HG03103 (cell line): ENCODE measurements around the gene CORO2A.

Experiments
- ATAC-seq: cut with Tn5 transposase; IDR thresholded peaks from one replicate; pipeline ENCODE4 v1.9.1; 2021; ENCODE audit warnings: low read depth; ENCODE audit not compliant: unreplicated experiment

CORO2A gene, protein sequence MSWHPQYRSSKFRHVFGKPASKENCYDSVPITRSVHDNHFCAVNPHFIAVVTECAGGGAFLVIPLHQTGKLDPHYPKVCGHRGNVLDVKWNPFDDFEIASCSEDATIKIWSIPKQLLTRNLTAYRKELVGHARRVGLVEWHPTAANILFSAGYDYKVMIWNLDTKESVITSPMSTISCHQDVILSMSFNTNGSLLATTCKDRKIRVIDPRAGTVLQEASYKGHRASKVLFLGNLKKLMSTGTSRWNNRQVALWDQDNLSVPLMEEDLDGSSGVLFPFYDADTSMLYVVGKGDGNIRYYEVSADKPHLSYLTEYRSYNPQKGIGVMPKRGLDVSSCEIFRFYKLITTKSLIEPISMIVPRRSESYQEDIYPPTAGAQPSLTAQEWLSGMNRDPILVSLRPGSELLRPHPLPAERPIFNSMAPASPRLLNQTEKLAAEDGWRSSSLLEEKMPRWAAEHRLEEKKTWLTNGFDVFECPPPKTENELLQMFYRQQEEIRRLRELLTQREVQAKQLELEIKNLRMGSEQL

DNA sequence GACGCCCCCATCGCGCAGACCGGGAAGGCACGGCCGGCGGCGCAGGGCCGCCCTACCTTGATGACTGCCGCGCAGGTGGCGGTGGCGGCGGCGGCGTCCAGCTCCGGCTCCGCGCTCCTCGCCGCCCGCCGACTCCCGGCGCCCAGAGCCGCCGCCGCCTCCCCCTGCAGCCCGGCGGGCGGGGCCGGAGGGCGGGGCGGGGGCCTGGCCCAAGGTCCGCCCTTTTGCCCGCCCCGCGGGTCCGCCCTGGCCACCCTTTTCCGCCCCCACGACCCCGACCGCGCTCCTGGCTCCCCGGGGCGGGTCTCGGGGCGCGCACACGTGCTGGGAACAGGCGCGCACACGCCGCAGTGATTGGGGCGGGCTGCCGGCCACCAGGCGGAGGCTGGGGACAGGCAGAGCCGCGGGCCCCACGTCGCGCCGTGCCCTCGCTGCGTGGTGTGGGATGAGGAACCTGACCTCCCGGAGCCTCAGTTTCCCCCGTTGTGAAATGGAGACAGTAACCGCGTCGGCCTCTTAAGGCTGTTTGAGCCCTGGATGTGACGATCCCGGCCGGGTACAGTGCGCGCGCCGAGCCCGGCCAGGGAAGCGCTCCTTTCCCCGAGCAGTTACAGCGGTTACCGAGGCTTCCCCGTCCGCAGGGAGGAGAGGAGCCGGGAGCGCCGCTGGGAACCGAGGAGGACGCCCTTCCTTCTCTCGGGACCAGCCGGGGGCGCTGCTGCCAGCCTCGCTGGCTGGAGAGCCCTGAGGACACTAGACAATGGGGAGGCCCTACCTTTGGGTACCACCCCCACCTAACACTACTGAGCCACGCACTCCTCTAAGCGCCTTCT, at the start of gene CORO2A:
TSS of gene CORO2A (minus strand) at position 135 of the 833 bp plus-strand sequence. CDS start 34,977 bp downstream, outside the sequence.
- ATAC-seq = peak; percentile 55

DNA sequence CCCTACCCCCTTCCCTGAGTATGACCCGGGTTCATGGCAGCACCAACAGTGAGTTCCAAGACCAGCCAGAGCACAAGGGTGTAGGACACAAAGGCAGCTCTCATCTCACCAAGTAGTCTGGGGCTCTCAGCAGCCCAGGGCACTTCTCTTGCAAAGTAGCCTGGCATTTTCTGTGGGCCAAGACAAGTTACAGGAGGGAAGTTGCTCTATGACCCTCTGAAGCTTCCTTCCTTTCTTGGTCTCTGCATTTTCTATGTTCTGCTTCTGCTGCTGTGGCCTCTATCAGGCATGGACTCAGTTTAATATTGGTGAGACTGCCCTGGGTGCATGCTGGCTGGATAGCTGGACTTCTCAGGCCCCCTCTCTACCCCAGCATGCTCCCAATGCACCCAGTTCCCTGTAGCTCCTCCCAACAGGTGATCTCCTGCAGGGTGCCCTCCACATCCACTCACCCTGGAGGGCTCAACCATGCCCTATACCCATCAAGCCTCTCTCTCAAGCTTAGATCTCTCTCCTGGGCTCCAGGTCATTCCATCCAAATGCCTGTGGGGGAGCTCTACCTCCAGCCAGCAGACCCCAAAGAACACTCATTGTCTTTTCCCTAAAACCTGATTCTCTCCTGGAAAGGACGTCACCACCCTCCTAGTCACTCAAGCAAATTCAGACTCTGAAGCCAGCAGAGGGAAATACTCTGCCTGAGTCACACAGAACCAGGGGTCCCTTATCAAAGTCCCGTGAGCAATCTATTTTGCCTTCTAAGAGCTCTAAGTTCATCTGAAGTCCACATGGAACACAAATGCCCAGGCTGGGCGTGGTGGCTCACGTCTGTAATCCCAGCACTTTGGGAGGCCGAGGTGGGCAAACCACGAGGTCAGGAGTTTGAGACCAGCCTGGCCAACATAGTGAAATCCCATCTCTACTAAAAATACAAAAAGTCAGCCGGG, 49.2 kb upstream of the CORO2A start:
- ATAC-seq = no peak

- no peak for ATAC-seq
Observed at GRCh38 chr9:98240475-98240874, 48.0 kb upstream of the CORO2A start.

- no peak for ATAC-seq
Observed at GRCh38 chr9:98236901-98237487, 44.6 kb upstream of the CORO2A start.

DNA sequence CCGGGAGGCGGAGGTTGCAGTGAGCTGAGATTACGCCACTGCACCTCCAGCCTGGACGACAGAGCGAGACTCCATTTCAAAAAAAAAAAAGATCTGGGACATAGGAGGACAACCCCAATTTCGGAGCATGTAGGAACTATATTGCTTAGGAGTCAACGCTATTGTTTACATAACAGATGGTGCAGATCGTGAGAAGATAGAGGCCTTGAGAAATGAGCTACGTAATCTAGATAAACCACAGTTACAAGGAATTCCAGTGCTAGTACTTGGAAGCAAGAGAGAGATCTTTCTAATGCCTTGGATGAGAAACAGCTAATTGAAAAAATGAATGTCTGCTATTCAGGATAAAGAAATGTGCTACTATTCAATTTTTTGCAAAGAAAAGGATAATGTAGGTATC, 42.7 kb upstream of the CORO2A start:
- ATAC-seq = no peak

GRCh38 chr9:98234245-98234825, 41.9 kb upstream of the CORO2A start:
- no peak for ATAC-seq

- ATAC-seq = no peak
Observed at GRCh38 chr9:98232926-98233325, 40.5 kb upstream of the CORO2A start.

DNA sequence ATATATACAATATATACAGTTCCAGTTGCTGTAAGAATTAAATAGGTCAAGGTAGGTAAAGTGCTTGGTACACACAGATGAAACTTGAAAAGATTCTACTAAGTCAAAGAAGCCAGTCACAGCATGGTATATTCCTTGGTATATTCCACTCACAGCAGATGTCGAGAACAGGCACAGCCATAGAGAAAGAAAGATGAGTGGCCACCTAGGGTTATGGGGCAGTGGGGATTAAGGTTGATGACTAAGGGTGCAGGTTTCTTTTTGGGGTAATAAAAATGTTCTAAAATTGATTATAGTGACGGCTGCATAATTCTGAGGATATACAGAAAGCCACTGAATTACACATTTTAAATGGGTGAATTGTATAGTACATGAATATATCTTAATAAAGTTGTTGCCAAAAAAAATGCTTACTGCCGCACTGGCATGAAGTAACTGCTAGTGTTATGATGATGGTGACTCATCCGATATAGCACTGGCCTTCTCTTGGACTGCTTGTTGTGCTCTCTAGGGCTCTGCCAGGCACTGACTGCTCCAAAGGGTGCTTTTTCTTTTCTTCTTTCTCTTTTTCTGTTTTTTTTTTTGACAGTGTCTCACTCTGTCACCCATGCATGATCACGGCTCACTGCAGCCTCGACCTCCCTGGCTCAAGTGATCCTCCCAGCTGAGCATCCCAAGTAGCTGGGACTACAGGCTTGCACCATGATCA, 39.5 kb upstream of the CORO2A start:
- ATAC-seq = no peak

- no peak for ATAC-seq
Observed at GRCh38 chr9:98230789-98231188, 38.4 kb upstream of the CORO2A start.

DNA sequence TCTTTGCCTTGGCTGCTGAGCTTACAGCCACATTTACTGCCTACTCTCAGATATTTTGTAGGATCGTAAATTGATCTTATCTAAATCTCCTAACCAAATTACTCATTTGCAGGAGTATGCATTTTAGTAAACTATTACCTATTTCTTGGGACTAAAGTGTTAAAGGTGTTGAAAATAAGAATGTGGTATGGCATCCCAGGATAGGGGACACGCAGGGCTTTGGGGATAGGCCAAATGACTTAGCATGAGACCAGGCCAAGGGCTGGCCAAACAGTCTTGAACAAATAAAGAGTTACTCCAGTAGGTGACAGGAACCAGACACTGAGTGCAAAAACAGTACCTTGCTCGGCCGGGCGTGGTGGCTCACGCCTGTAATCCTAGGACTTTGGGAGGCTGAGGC, 37.9 kb upstream of the CORO2A start:
- ATAC-seq = no peak

- no peak for ATAC-seq
Observed at GRCh38 chr9:98229620-98230019, 37.2 kb upstream of the CORO2A start.

- no peak for ATAC-seq
Observed at GRCh38 chr9:98229090-98229395, 36.6 kb upstream of the CORO2A start.

DNA sequence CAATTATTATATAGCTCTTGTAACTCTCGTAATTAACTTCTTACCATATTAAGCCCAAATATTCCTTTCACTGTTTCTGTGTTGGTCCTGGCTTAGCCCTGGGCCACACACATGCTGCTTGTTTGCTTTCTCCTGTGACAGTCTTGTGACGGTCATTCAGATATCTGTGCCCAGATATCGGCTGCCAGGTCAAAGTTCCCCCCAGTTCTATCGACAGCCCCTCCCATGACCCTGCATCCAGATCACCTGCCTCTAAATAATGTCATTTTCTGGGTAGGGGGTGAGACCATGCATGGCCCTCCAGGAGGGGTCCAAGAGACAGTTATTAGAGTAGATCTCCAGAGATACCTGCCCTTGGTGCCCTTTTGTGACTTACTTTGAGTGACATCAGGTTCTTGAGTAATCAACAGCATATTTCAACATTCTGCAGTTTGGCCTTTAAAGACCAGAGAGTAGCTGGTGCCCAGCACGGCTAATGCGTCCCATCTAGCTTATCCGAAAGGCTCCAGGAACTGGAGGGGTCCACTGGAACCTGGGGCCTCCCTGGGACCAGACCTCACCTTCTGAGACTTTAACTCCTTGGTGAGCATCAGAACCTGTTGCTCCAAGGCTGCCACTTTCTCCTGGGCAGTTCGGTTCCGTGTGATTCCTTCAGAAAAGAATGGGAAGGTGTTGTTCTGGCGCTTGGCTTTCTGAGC, 36.1 kb upstream of the CORO2A start:
- no peak for ATAC-seq

GRCh38 chr9:98227883-98228282, 35.4 kb upstream of the CORO2A start:
- ATAC-seq = no peak

DNA sequence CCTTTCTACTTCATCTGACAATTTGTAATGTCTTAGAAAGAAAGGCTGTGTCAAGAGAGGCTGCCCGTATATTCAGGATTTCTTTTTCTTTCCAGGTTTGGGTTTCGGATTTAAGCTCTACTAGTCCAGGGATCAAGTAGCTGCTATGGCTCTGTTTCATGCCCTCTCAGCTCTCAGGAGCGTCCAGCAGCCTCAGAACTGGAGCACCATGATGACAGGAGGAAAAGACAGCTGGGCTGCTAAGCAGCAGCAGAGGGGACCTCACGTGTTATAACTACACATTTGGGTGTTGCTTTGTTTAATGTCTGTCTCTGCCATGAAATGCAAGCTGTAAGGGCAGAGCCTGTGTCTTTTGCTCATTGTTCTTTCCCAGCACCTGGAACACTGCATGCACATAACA, 34.5 kb upstream of the CORO2A start:
- ATAC-seq = no peak

DNA sequence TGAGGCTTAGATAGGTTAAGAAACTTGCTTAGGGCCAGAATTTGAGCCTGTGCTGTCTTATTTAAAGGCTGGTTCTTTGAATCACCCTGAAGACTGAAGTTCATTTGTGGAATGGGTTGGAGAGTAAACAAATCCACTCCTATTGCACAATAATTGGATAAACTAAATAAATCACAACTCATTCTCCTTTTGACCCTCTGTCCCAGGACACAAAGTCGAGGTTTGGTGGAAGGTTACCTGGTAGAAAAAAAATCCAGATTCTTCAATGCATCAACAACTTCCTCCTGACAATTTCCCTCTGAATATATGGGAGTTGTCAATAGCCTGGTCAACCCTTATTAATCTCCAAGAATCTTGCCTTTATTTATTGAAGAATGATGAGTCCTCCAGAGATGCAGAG, 34.1 kb upstream of the CORO2A start:
- ATAC-seq = no peak

- no peak for ATAC-seq
Observed at GRCh38 chr9:98225015-98225442, 32.6 kb upstream of the CORO2A start.

- no peak for ATAC-seq
Observed at GRCh38 chr9:98222885-98223691, 30.7 kb upstream of the CORO2A start.
